ENCODE measurements around the gene LPP.
"Not testable (repeated sequence)": the region's sequence is repeated elsewhere in the genome, so short reads cannot be mapped to it uniquely, and the experiment has no call there.

LPP gene

DNA sequence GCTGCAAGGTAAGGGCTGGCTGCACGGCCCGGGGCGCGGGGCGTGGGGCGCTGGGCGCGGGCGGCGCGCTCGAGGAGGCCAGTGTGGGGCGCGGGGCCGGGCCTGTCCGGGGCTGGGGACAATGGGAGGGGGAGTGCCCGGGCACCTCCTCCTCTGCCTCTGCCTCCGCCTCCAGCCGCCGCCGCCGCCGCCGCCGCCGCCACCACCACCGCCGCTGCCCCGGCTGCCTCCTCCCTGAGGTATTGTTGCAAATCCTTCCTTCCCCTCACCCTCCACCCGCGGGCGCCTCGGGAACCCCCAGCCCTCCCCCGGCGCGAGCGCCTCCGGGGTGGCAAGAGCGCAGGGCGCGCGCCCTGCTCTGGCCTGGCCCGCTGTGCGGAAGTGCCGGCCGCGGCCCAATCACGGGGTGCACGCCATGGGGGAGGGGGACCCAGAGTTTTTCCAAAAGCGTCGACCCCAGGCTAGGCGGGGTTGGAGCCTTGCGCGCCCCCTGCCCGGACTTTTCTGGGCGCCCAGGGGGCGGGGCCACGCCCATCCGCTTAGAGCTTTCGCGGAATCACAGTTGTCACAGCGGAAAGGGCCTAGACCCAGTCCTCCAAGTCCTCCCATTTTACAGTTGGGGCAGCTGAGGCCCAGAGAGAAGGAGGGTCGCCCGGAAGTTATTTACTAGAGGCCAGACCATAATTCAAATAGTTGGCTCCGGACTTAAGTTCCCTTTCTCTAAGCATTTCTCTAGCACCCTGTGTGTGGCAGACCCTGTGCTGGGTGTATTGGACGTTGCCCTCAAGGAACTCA, at the start of gene LPP:
Gene LPP, plus strand, starts transcription at position 144 of the 795 bp plus-strand sequence. CDS start 251,964 bp downstream, outside the sequence.
- DNase-seq (ENCODE audit: low spot score): peak; percentile 89

DNA sequence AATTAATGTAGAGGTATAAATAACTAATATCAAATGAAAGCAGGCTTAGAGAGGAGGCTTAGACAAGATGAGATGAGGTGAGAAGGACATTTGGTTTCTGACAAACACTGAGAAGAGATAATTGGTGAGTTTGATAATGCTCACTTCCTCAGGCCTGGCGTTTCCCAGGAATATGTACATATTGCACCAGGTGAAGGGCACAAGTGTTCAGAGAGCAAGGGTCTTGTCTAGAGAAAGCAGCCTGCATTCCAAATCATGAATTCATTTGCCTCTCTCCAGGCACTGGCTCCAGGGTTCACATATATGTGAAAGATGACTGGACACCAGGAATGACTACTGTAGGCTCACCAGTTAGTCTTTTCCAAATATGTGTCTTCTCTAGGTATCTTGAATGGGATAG, 48.0 kb upstream of the LPP start:
- DNase-seq (ENCODE audit: low spot score): no peak

DNA sequence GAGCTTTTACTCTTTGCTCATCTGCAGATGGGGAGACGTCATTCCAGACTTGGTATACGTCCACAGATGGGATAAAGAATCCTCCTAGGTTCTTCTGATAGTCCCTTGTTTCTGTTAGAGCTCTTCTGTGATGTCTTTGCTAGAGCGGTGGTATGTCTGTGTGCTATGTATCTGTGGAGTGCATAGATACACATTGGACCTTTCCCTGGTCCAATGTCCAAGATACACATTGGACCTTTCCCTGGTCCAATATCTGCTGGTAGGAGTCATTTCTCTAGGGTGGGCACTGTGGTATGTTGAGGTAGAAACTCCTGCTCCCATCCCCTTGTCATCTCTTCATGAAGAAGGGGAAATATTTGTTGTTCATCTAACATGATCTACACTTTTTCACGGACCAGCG, 47.5 kb upstream of the LPP start:
- no peak for DNase-seq (ENCODE audit: low spot score)

DNA sequence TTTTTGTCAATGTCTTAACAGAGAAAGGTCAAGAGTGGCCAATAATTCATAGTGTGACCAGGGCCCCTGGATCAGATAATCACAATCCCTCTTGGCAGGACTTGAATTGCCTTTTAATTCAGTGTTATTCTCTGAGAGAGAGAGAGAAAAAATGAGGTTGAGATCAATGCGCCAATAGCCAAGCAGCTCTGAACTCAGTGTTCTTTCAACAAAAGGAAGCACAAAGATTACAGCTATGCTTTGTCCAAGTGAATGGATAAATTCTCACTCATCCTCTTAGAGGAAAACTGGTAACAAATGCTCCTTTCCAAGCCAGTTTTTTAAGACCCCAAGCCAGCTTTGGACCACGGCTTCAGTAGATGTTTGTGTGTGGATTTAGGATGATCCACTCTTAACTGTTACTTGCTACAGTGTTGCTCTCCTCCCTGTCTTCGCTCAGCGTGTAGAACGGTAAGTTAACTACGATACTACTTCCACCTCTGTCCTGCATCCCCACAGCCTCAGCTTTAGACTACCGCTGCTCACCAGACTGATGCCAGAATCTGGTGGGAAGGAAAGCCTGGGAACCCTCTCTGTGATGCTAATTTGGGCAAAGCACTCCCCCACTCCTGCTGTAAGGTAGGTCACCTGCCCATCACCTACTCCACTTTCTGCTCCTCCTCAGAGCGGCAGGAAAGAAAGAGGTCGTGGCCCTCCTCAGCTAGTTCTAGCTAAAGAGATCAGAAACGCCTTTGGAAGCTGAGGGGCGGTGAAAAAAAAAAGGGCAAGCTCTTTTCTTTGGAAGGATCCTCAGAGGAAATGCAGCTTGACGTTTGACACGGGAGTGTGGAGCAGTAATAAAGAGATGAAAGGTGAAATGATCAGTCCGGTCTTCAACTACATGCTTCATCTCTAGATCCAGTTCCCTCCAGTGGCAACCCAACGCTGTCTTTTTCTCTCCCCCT, 46.8 kb upstream of the LPP start:
- DNase-seq (ENCODE audit: low spot score): no peak

DNA sequence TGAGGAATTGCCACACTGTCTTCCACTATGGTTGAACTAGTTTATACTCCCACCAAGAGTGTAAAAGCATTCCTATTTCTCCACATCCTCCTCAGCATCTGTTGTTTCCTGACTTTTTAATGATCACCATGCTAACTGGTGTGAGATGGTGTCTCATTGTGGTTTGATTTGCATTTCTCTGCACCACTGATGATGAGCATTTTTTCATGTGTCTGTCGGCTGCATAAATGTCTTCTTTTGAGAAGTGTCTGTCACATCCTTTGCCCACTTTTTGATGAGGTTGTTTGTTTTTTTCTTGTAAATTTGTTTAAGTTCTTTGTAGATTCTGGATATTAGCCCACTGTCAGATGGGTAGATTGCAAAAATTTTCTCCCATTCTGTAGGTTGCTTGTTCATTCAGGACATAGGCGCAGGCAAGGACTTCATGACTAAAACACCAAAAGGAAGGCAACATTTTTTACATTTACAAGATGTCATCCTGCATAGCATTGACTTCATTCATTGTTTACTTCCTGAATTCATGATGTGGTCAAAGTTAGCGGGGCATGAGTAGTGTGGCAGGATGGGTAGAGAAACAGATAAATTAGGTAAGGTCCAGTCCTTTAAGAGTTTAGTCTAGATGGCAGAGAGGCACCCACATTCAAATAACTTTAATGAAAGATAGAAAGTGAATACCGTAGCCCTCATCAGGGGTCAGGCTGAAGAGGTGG, 45.1 kb upstream of the LPP start:
- DNase-seq (ENCODE audit: low spot score): no peak

DNA sequence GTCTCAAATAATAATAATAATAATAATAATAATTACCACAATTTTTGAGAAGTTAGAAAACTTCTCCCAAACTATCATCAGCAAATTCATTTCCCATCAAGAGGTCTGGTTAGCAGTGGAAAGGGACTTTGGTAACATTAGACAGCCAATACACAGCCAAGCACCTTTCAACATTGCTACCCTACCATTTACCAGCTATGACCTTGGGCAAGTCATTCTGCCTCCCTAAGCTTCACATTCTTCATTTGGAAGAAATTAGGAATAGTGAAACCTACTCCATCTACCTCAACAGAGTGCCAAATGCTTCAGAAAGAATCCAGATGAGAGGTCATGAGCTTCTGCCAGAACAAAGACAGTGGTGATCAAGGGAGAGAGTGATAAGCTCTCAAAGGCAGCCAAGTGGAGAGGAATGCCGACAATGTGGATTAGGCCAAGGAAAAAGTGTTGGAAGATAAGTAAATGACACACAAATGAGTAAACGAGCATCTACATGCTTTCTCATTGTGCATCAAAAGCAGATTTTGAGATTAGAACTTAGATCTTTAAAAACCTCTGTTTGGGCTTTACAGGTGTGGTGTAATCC, 42.9 kb upstream of the LPP start:
- DNase-seq (ENCODE audit: low spot score): no peak

GRCh38 chr3:188113756-188114155, 40.2 kb upstream of the LPP start:
- DNase-seq (ENCODE audit: low spot score): no peak

DNA sequence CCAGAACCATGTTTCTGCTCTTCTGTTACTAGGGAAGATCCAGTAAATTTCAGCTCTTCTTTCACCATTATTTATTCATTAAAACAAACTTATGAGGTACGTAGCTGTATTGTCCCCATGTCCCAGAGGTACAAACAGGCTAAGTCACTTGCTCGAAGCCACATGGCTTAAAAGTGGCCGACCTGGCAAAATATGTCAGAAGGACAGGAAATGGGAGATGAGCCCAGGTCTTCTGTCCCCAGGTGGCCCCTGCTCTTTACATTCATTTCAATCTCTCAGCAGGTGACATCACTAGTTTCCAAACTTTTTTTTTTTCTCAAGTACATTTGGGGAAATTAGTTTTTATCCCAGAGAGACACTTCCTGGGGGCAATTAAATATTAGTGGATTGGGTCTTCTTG, 34.1 kb upstream of the LPP start:
- DNase-seq (ENCODE audit: low spot score): no peak

- DNase-seq (ENCODE audit: low spot score): no peak
Measured at GRCh38 chr3:188122571-188123169, 31.3 kb upstream of the LPP start.

DNA sequence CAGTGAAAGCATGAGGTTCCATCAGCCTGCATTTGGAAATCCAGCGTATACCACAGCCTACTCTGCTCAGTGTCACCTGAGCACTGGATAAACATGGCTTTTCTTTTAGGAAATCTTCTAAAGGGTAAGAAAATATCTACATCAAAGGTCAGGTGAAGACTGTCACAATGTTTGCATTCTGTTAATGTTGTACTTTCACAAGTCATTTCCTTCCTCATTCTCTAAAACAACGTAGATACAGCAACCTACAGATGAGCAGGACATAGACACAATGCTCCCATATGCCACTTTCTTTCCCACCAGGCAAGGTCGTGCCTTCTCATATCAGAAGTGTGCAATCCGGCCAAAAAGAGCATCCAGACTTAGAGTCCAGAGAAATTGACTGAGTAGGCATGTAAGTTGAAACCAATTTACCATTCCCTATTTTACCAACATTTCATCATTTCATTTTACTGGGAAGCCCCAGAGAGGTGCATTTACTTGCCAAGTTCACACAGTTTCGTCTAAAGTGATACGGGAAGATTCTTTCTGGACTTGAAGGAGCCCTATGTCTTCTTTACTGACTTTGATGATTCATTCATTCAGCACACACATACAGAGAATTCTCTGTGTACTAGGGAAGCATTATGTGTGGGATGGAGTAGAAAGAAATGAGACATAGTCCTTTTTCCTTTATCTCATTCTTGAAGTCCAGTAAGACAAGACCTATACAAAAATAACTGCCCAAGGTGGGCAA, 30.6 kb upstream of the LPP start:
- DNase-seq (ENCODE audit: low spot score): no peak

DNA sequence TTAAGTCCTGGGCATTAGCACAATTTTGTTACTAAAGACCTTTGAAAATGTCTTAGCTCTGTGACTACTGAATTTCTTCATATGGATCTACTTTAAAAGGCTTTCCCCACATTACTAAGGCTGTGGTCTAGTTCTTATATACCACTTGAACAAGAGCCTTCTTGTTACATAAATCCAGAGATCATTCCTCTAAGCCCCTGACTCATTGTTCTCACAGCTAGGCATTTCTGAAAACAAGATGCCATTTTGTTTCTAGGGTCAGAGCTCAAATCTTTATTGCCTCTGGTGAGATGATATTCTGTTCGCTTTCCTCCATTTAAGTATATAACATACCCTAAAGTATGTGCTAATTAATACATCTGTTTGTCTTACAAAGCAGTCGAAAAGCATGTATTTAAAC, 29.8 kb upstream of the LPP start:
- DNase-seq (ENCODE audit: low spot score): no peak

GRCh38 chr3:188125076-188125475, 28.9 kb upstream of the LPP start:
- DNase-seq (ENCODE audit: low spot score): no peak

DNA sequence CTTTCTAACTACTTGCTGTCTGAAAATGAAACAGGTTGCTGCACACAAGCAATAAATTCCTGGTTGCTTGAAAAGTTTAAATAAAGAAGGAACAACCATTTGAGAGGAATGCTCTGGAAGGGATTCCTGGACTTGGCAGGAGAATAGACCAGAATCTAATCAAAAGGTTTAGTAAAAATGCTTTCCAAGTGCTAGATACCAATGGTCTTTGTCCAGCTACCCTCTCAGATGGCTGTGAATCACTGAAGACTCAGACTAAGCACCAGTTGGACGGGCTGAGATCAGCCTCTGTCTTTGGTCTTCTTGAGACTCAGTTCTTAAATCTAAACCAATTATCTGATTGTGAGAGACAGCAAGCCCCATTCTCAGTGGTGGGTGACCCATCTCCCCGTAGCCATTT, 27.7 kb upstream of the LPP start:
- DNase-seq (ENCODE audit: low spot score): peak; percentile 30

DNA sequence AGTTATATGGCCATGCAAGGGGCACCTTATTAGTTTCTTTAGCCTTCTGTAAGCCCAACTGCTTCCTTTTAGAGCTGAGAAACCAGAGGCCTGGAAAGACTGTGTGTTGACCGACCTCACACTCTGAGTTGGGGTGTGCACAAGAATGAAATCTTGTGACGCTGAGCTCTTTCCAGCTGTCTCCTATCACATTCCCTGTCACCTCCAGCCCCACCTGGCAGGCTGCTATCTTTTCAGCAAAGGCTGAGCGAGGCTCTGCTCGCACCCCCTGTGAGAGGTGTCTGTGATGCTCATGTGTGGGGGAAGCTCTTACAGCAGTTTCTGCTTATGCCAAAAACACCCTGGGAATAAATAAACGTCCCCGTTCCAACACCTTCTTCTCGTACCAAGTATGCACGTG, 27.0 kb upstream of the LPP start:
- DNase-seq (ENCODE audit: low spot score): no peak

DNA sequence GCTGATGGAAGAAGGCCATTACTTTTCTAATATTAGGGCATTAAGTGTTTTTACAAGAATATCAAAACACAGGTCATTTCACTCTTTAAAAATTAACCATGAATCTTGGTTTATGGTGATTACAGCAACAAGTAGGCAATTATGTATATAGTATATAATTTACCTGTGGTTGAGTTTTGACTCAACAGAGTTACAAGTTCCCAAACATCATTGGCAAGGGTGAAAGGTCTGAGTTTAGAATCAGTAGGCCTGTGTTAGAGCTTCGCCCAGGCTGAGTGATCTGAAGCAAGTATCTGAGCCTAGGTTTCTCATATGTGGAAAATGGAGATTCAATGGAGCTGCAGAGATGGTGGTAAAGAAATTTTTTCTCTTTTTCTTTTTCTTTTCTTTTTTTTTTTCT, 25.1 kb upstream of the LPP start:
- no peak for DNase-seq (ENCODE audit: low spot score)

- not testable (repeated sequence) for DNase-seq (ENCODE audit: low spot score)
Measured at GRCh38 chr3:188131023-188131422, 22.9 kb upstream of the LPP start.

DNA sequence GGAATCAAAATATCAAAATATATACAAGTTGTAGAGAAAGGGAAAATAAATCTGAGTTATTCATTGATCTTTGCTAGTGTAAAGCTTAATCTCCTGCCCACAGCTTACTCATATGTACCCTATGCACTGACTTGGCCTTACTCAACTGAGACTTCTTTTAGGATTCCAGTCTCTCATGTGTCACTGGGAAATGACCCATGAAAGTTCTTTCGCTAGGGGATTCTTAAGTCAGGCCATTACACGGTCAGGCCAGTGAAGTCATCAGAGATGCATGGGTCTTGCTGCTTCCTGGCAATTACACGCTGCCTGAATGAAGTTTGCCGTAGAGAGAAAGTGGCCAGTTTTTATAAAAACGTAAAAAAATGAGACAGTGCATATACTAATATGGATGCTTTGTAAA, 20.7 kb upstream of the LPP start:
- DNase-seq (ENCODE audit: low spot score): peak; percentile 19

- DNase-seq (ENCODE audit: low spot score): no peak
Measured at GRCh38 chr3:188133646-188134045, 20.3 kb upstream of the LPP start.

GRCh38 chr3:188134079-188134478, 19.9 kb upstream of the LPP start:
- no peak for DNase-seq (ENCODE audit: low spot score)

- DNase-seq (ENCODE audit: low spot score): no peak
Measured at GRCh38 chr3:188134856-188135255, 19.1 kb upstream of the LPP start.

GRCh38 chr3:188135271-188135670, 18.7 kb upstream of the LPP start:
- no peak for DNase-seq (ENCODE audit: low spot score)

All from AG20443 (cell line).